A549 (cell line): Measurements from ENCODE around the gene ARHGAP26. TPM values are rescaled to one million over a fixed set of nuclear protein-coding genes. Genes with fewer than 3 reads are reported as not detected.

Experiments used
- ATAC-seq, 2 experiments: fragments of 200-7000 bp in 1 of 2; fragments of >200 bp in 1 of 2; cut with Nextera tagmentation in 1 of 2; cut with Tn5 transposase in 1 of 2; 3 replicates each; pipeline versions ENCODE4 v1.8.0 to v1.9.1; 2018 to 2020; ENCODE audit warnings: mild to moderate bottlenecking in 1 of 2, moderate library complexity in 1 of 2
- CTCF ChIA-PET: fragments of 300-600 bp; sonication (Branson Sonifier 250); formaldehyde crosslinking; extraction: SDS; loops from one replicate; lab custom pipeline; 2021; ENCODE audit warnings: antibody characterized with exemption, inconsistent platforms; lab: Yijun Ruan, JAX
- POLR2A ChIA-PET: fragments of 350-600 bp; formaldehyde crosslinking; extraction: SDS; loops from one replicate; lab custom pipeline; 2021; ENCODE audit warnings: antibody characterized with exemption, inconsistent platforms; lab: Yijun Ruan, JAX
- DNase-seq, 2 experiments: peaks; one replicate each; pipeline versions ENCODE4 v3.0.0 to v3.0.0-alpha.2; 2011 to 2016; ENCODE audit warnings: low read depth in 1 of 2, low spot score in 1 of 2
- FAIRE-seq: peaks from 2 replicates; lab custom pipeline; 2011; peaks lifted over from hg19 to GRCh38; lab: Jason Lieb, UNC
- H3K27ac ChIP-seq, 2 experiments: fragments of >200 bp; sonication (Bioruptor Twin); formaldehyde crosslinking; 3 replicates each; pipeline ENCODE4 v1.5.1; 2016 to 2017
- H3K4me1 ChIP-seq: fragments of >200 bp; sonication (Bioruptor Twin); formaldehyde crosslinking; 3 replicates; pipeline ENCODE4 v1.6.1; 2016
- H3K4me2 ChIP-seq: fragments of >200 bp; sonication (Bioruptor Twin); formaldehyde crosslinking; 3 replicates; pipeline ENCODE4 v1.6.1; 2016
- H3K4me3 ChIP-seq: fragments of >200 bp; sonication (Bioruptor Twin); formaldehyde crosslinking; 3 replicates; pipeline ENCODE4 v1.5.1; 2016
- H3K9me3 ChIP-seq: fragments of >200 bp; sonication (Bioruptor Twin); formaldehyde crosslinking; 3 replicates; pipeline ENCODE4 v1.6.1; 2016
- BCL3 ChIP-seq: fragments of >200 bp; sonication (Bioruptor Twin); formaldehyde crosslinking; IDR thresholded peaks from 3 replicates; pipeline ENCODE4 v1.6.1; 2016
- EHMT2 ChIP-seq: fragments of 200-600 bp; sonication (generic); IDR thresholded peaks from 2 replicates; pipeline ENCODE4 v1.6.1; 2016; ENCODE audit warnings: antibody characterized with exemption, low read depth, mild to moderate bottlenecking, moderate library complexity
- EP300 ChIP-seq, 2 experiments: fragments of >200 bp; sonication (Bioruptor Twin); formaldehyde crosslinking; IDR thresholded peaks; 2 replicates in 1 of 2; 3 replicates in 1 of 2; pipeline ENCODE4 v1.6.1; 2016 to 2017
- ESRRA ChIP-seq: fragments of 150-350 bp; IDR thresholded peaks from 2 replicates; pipeline ENCODE4 v1.6.1; 2014; ENCODE audit warnings: mild to moderate bottlenecking, low read length, borderline replicate concordance
- FOSL2 ChIP-seq, 2 experiments: fragments of 450-650 bp in 1 of 2; fragments of >200 bp in 1 of 2; sonication (Bioruptor Twin) in 1 of 2; formaldehyde crosslinking; IDR thresholded peaks; 2 replicates each; pipeline versions ENCODE4 v1.5.0 to v1.6.1; 2016 to 2020; ENCODE audit warnings: mild to moderate bottlenecking in 1 of 2, moderate library complexity in 1 of 2
- FOXS1 ChIP-seq: fragments of 250-450 bp; sonication (Bioruptor Pico); IDR thresholded peaks from 2 replicates; pipeline ENCODE4 v1.5.0; 2020; ENCODE audit warnings: mild to moderate bottlenecking, moderate library complexity
- NFE2L2 ChIP-seq: fragments of 150-350 bp; conservative IDR thresholded peaks from 2 replicates; pipeline ENCODE4 v1.6.1; 2014; ENCODE audit warnings: low read length
- NPAS2 ChIP-seq: fragments of 250-450 bp; sonication (Bioruptor Pico); IDR thresholded peaks from 2 replicates; pipeline ENCODE4 v1.8.0; 2022; ENCODE audit warnings: mild to moderate bottlenecking, moderate library complexity, borderline replicate concordance
- PHF8 ChIP-seq: fragments of 200-600 bp; sonication (generic); IDR thresholded peaks from 2 replicates; pipeline ENCODE4 v1.6.1; 2016; ENCODE audit warnings: low read depth, mild to moderate bottlenecking, antibody characterized with exemption, moderate library complexity, borderline replicate concordance
- POLR2AphosphoS2 ChIP-seq: conservative IDR thresholded peaks from 2 replicates; pipeline ENCODE4 v1.6.1; 2012; ENCODE audit warnings: low read length, improper control_type of control experiment, inconsistent platforms
- RNF2 ChIP-seq: fragments of 200-600 bp; sonication (generic); IDR thresholded peaks from 2 replicates; pipeline ENCODE4 v1.6.1; 2016; ENCODE audit warnings: low read depth, mild to moderate bottlenecking, antibody characterized with exemption, moderate library complexity, borderline replicate concordance
- SMC3 ChIP-seq: fragments of >200 bp; sonication (Bioruptor Twin); formaldehyde crosslinking; IDR thresholded peaks from 3 replicates; pipeline ENCODE4 v1.6.1; 2018; ENCODE audit warnings: inconsistent platforms
- TP53 ChIP-seq: fragments of 250-450 bp; sonication (Bioruptor Pico); IDR thresholded peaks from 2 replicates; pipeline ENCODE4 v1.5.0; 2021; ENCODE audit warnings: mild to moderate bottlenecking, moderate library complexity
- ZNF302 ChIP-seq: fragments of 250-450 bp; sonication (Bioruptor Pico); IDR thresholded peaks from 2 replicates; pipeline ENCODE4 v1.9.0; 2021; ENCODE audit warnings: inconsistent platforms, mild to moderate bottlenecking, moderate library complexity
- ZSCAN20 ChIP-seq: fragments of 250-450 bp; sonication (Bioruptor Pico); IDR thresholded peaks from 2 replicates; pipeline ENCODE4 v1.8.0; 2022; ENCODE audit warnings: mild to moderate bottlenecking, moderate library complexity
- WGBS: methylation state at CpG from one replicate; pipeline ENCODE4 v1.1.6; 2017; ENCODE audit errors: missing lambda C conversion rate; 5-methylcytosine and 5-hydroxymethylcytosine counted together
- polyA plus RNA-seq, 4 experiments: library from polyadenylated mRNA; depleted of rRNA in 3 of 4; stranded (reverse); fragments of >200 nt; fragmentation: RNase III in 1 of 4; extraction: RNeasy Plus Mini Kit Qiagen cat#74134 plus additional on column Dnase treatment in 1 of 4; gene quantifications; 2 replicates in 3 of 4; 3 replicates in 1 of 4; pipeline ENCODE4 v1.2.3, GENCODE V29; 2011 to 2017
- TF ChIP-seq, protein P1 (sequence below): fragments of 250-450 bp; sonication (Bioruptor Pico); IDR thresholded peaks from 2 replicates; pipeline ENCODE4 v1.5.0; 2021; ENCODE audit warnings: mild to moderate bottlenecking, moderate library complexity, borderline replicate concordance
- TF ChIP-seq, protein P2 (sequence below): fragments of >200 bp; sonication (Bioruptor Twin); formaldehyde crosslinking; IDR thresholded peaks from 2 replicates; pipeline ENCODE4 v1.6.1; 2016

ARHGAP26 gene
- polyA plus RNA-seq, 2 of the 4 experiments (the other 2 are of a cell fraction), result 6.6 to 19.1 TPM

DNA sequence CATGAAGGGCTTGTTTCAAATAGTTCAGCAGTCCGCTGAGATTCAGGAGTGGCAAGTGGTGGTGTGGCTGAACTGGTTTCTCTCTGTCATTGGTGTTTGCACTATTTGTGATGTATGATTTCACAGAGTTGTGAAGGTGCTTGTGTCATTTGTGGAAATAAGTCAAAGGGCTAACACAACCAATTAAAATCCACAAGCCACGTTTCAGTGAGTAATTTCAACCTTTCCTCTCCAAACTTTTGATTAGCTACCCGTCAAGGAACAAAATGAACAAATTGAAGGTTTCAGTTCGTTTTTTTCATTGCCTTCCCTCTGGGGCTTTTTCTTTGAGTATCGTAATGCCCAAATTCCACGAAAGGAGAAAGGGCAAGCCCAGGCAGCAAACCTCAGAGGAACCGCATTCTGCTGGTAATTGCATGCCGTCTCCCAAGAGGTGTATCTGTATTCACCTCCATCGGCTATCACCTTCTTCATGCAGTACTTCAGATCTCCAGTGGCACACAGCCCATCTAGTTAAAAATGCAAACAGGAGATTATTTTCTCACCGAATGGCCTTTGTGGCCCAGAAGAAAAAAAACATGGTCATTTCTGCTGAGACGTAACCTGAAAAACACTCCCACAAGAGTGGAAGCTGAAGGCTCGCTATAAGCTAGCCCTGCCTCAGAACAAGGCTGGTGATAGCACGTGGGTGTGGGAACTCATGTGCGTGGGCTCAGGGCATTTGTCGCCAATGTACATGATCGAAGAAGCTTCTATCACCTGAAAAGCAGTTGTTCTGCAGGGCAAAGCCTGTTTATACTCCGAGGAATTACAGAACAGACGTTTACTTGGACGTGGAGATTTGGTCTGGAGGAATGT, 436.2 kb downstream of the ARHGAP26 start:
- POLR2A ChIA-PET, result no interaction called here
- WGBS, result 86% methylated on average over 19 of the region's 19 CpGs
- DNase-seq (no peak), FAIRE-seq (no peak), ATAC-seq (no peak)
- Histone ChIP-seq H3K4me3 (no peak overlapping the region), H3K4me1 (peaks cover 3% of the 10 kb centered on the region; the same call in 2 of the 3 replicates), H3K27ac (peak overlapping the region in 1 of 2 experiments; percentile 5; a peak in 1 of 6 replicates), H3K9me3 (peaks cover 4% of the 10 kb centered on the region; the same call in 1 of the 3 replicates), H3K4me2 (no peak overlapping the region)
- CTCF ChIA-PET, result no interaction called here
- no peak for TF ChIP-seq PHF8
- TF ChIP-seq ESRRA, result no peak
- no peak for TF ChIP-seq EP300 (IDR thresholded peaks at IDR 0.05)
- TF ChIP-seq, protein P1, sequence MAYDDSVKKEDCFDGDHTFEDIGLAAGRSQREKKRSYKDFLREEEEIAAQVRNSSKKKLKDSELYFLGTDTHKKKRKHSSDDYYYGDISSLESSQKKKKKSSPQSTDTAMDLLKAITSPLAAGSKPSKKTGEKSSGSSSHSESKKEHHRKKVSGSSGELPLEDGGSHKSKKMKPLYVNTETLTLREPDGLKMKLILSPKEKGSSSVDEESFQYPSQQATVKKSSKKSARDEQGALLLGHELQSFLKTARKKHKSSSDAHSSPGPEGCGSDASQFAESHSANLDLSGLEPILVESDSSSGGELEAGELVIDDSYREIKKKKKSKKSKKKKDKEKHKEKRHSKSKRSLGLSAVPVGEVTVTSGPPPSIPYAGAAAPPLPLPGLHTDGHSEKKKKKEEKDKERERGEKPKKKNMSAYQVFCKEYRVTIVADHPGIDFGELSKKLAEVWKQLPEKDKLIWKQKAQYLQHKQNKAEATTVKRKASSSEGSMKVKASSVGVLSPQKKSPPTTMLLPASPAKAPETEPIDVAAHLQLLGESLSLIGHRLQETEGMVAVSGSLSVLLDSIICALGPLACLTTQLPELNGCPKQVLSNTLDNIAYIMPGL (CRISPR knock-in tag), result no peak

DNA sequence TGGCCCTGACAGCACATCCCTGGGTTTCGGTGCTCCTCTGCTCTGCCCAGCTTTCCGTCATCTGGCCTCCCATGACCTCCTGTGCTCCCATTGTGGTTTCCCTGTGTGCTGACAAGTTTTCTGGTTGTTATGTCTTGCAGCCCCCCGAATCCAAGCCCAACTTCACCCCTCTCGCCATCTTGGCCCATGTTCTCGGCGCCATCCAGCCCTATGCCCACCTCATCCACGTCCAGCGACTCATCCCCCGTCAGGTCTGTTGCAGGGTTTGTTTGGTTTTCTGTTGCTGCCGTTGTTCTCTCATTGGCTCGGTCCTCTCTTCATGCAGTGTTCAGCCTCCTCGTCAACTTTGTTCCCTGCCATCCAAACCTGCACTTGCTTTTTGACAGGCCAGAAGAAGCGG, 436.9 kb downstream of the ARHGAP26 start:
- WGBS, result 95% methylated on average over 13 of the region's 13 CpGs
- Histone ChIP-seq H3K27ac (no peak overlapping the region), H3K9me3 (peaks cover 4% of the 10 kb centered on the region; the same call in 1 of the 3 replicates), H3K4me3 (no peak overlapping the region), H3K4me1 (no peaks in the 10 kb centered on the region), H3K4me2 (no peak overlapping the region)
- ChIA-PET CTCF (interaction anchor here (1.8 kb wide), 1 partner anchor 11 kb away, joined by 4 read pairs; no protein-coding TSS in a partner anchor), POLR2A (no interaction called here)
- FAIRE-seq (no peak), ATAC-seq (no peak), DNase-seq (no peak)
- TF ChIP-seq EHMT2, result no peak
- TF ChIP-seq POLR2AphosphoS2, result no peak
- TF ChIP-seq ZSCAN20 (CRISPR knock-in tag), result no peak
- TF ChIP-seq BCL3, result no peak
- no peak for TF ChIP-seq ZNF302 (CRISPR knock-in tag)
- TF ChIP-seq SMC3, result no peak
- no peak for TF ChIP-seq NFE2L2
- TF ChIP-seq, protein P1 (CRISPR knock-in tag), result no peak
- TF ChIP-seq, protein P2, sequence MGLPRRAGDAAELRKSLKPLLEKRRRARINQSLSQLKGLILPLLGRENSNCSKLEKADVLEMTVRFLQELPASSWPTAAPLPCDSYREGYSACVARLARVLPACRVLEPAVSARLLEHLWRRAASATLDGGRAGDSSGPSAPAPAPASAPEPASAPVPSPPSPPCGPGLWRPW, result no peak
- no peak for TF ChIP-seq FOXS1 (CRISPR knock-in tag)
- TF ChIP-seq TP53 (CRISPR knock-in tag), result no peak
- TF ChIP-seq RNF2, result no peak
- no peak for TF ChIP-seq FOSL2 (IDR thresholded peaks at IDR 0.05)
- TF ChIP-seq FOSL2 (CRISPR knock-in tag; IDR thresholded peaks at IDR 0.05), result no peak
- TF ChIP-seq NPAS2, result no peak
